Measurements from ENCODE around the gene SEC23A. TPM values are rescaled to one million over a fixed set of nuclear protein-coding genes. Genes with fewer than 3 reads are reported as not detected.
"Not testable (repeated sequence)": the region's sequence is repeated elsewhere in the genome, so short reads cannot be mapped to it uniquely, and the experiment has no call there.

SEC23A gene
- total RNA-seq, 1 donor from 2014 or later = 152 TPM

DNA sequence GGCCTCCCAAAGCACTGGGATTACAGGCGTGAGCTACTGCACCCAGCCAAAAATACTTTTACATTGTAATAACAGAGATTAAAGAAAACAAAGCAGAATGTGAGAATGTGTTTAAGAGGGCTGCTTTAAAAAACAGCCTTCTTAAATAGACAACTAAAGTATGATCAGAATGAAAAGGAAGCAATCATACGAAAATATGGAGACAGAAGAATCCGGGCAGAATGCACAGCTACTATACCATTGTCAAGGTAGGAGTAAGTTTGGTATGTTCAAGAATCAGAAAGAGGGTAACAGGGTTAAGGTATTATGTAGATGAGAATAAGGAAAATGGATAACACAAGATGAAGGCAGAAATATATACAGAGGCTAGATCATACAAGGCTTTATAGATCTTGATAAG, 8.5 kb downstream of the SEC23A start:
- DNase-seq (ENCODE audit: low read depth in 2 of 2) = no peak

DNA sequence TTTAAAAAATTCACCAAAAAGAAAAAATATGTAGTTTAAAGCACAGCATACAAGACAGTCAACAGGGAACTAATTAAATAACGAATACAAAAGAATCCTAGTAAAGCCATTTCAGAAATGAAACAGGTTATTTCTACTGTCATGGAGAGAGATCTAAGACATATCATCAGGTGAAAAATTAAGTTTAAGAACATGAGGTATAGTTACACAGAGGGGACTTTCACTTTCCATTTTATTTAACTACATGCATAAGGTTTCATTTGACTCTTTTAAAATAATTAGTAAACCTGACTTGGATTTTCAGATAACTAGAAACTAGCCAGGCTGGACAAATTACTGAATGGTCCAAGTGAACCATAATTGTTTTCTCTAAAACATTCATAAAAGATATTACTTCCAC, 11.3 kb downstream of the SEC23A start:
- DNase-seq (ENCODE audit: low read depth in 2 of 2) = no peak

GRCh38 chr14:39090548-39091111, 12.4 kb downstream of the SEC23A start:
- no peak for DNase-seq (ENCODE audit: low read depth in 2 of 2)

DNA sequence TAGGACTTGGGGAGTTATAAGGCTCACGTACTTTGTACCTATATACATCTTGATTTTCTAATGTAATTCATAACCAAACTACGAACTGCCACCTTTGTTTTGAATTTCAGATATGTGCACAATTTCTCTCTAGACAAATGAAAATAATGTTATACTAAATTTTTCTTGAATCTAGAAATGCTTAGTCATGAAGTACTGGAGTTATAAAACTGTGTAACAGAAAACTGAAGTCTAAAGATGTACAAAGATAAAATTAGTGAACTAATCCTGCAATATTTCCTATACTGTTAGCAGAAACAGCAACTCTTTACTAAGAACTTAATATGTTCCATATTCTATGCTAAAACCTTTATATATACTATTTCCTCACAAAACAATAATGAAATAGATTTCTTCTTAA, 15.5 kb downstream of the SEC23A start:
- DNase-seq (ENCODE audit: low read depth in 2 of 2) = no peak

- no peak for DNase-seq (ENCODE audit: low read depth in 2 of 2)
Observed at GRCh38 chr14:39085933-39086332, 17.1 kb downstream of the SEC23A start.

DNA sequence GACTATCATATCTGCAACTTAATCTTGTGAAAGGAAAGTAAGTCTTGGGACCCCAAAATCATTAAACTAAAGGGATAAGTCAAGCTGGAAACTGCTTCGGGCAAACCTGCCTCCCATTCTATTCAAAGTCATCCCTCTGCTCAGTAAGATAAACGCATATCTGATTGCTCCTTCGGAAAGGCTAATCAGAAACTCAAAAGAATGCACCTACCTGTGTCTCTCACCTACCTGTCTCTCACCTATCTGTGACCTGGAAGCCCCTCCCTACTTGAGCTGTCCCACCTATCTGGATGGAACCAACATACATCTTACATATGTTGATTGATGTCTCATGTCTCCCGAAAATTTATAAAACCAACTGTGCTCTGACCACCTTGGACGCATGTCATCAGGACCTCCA, 19.9 kb downstream of the SEC23A start:
- DNase-seq (ENCODE audit: low read depth in 2 of 2) = no peak

GRCh38 chr14:39080886-39081285, 22.1 kb downstream of the SEC23A start:
- DNase-seq (ENCODE audit: low read depth in 2 of 2) = no peak

- no peak for DNase-seq (ENCODE audit: low read depth in 2 of 2)
Observed at GRCh38 chr14:39071096-39071495, 31.9 kb downstream of the SEC23A start.

DNA sequence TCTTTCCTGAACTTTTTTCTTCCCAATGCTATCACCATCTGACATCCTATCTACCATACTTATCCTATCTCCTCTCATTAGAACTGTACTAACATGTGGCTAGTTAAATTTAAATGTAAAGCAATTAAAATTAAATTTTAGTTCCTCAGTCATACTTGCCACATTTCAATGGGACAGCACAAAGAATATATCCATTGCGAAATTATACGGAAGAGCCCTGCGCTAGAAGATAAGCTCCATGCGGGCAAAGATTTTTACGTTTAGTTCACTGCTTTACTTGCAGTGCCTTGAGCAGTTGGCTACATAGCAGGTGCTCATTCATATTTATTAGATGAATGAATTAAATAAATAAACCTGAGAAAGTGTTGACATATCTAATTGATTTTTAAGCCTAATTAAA, 33.1 kb downstream of the SEC23A start:
- DNase-seq (ENCODE audit: low read depth in 2 of 2) = no peak

DNA sequence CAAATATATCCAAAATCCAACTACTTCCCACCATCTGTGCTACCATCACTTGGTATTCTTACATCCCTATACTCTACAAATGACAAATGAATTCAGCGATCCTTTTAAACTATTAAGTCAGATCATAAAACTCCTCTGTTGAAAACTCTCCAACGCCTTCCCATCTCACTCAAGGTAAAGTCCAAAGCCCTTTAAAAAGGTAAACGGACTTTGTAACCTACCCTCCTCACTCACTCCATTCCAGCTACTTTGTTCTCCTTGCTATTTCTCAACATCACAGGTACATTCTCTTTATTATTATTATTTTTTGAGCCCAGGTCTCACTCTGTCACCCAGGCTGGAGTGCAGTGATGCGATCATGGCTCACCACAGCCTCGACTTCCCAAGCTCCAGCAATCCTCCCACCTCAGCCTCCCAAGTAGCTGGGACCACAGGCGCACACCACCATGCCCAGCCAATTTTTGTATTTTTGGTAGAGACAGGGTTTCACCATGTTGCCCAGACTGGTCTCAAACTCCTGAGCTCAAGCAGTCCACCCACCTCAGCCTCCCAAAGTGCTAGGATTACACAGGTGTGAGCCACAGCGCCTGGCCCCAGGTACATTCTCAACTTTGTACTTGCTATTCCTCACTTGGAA, 33.7 kb downstream of the SEC23A start:
- DNase-seq (ENCODE audit: low read depth in 2 of 2) = not testable (repeated sequence)

GRCh38 chr14:39060818-39061437, 42.1 kb downstream of the SEC23A start:
- DNase-seq (ENCODE audit: low read depth in 2 of 2) = no peak

GRCh38 chr14:39055786-39056474, 47.1 kb downstream of the SEC23A start:
- peak in 1 of 2 donors; percentile 4 for DNase-seq (ENCODE audit: low read depth in 2 of 2)

DNA sequence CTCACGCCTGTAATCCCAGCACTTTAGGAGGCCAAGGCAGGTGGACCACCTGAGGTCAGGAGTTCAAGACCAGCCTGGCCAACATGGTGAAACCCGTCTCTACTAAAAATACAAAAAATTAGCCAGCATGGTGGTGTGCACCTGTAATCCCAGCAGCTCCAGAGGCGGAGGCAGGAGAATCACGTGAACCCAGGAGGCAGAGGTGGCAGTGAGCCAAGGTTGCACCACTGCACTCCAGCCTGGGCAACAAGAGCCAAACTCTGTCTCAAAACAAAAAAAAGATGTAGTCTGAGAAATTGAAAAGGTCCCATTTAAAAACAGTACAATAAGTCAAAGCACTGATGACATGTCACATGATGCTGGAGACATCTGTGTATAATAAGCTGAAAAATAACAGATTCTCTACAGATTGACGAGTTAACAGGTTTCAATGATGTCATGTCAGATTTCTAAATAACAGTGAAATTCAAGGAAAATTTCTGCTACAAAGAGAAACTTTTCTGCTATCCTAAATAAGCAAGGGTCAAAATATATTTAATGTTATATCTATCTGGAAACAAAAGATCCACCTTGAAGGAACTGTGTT, 50.1 kb downstream of the SEC23A start:
- DNase-seq (ENCODE audit: low read depth in 2 of 2) = not testable (repeated sequence)

- DNase-seq (ENCODE audit: low read depth in 2 of 2) = peak in 1 of 2 donors; percentile 88
Observed at GRCh38 chr14:39050389-39050788, 52.6 kb downstream of the SEC23A start.

DNA sequence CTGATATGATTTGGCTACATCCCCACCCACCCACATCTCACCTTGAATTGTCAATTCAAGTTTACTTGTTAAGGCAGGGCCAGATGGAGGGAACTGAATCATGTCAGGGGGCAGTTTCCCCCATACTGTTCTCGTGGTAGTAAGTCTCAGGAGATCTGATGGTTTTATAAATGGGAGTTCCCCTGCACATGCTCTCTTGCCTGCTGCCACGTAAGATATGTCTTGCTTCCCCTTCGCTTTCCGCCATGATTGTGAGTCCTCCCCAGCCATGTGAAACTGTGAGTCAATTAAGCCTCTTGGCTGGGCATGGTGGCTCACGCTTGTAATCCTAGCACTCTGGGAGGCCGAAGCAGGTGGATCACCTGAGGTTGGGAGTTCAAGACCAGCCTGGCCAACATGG, 57.1 kb downstream of the SEC23A start:
- not testable (repeated sequence) for DNase-seq (ENCODE audit: low read depth in 2 of 2)

DNA sequence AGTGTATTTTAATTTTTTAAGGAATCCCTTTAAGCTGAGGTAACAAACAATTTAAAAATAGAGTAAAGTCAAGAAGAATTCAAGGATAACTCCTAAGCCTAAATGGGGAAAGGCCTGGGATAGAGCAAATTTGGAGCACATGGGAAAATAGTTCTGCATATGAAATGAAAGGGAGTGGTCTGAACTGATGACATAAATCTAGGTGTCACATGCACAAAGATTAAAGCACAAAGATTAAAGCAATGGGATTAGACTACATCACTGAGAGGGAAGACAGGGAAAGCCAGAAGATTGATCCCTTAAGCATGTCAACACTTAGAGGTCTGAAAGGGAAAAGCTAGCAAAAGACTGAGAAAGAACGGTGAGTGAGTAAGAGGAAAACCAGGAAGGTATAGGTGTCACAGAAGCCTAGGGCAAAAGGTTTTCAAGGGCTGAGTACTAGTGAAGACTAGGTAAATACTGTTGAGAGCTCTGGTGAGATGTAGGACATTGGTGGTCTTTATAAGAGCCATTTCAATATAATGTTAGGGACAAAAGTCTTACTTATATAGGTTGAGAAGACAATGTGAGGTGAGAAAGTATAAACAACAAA, 59.6 kb downstream of the SEC23A start:
- DNase-seq (ENCODE audit: low read depth in 2 of 2) = no peak

GRCh38 chr14:39040529-39040928, 62.5 kb downstream of the SEC23A start:
- DNase-seq (ENCODE audit: low read depth in 2 of 2) = no peak

DNA sequence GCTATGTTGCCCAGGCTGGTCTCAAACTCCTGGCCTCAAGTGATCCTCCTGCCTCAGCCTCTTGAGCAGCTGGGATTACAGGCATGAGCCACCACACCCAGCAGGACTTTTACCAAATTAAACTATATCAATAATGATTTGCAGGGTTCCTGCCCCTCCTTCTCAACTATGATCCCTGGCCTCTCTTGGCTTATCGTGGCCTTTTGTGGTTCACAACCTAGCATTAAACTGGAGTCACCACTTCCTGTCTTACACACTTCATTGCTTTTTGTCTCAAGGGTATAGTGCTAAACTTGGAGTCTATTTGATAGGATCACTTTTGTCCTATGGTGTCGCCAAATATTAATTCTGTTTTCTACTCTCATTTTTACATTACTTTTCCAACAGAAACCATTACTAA, 64.5 kb downstream of the SEC23A start:
- no peak for DNase-seq (ENCODE audit: low read depth in 2 of 2)

GRCh38 chr14:39036760-39037159, 66.3 kb downstream of the SEC23A start:
- DNase-seq (ENCODE audit: low read depth in 2 of 2) = no peak

DNA sequence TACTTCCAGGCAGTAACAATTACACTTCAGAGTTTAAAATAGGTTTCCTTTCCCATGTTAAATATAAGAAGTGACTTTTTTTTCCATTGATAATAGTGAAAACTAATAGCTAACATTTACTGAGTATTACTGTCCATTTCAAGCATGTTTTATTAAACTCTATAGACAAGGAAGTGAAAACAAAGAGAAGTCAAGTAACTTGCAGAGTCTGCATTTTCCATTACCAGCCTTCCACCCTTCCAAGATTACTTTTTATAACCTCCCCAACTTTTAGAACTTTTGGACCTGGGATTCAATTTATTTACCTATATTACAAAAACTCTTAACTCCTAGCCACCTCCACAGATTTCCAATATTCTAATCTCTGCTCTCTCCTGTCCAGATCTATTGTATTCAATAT, 67.7 kb downstream of the SEC23A start:
- no peak for DNase-seq (ENCODE audit: low read depth in 2 of 2)

- DNase-seq (ENCODE audit: low read depth in 2 of 2) = peak; percentile 17 to 46
Observed at GRCh38 chr14:39034481-39035296, 68.3 kb downstream of the SEC23A start.

Measured in lung microvascular endothelial cell (primary cell).